NCI-H1105 (cell line): ENCODE results near the gene RAD51AP2.

ENCODE experiments used
- DNase-seq: peaks from one replicate; lab custom pipeline; 2025; lab: John Stamatoyannopoulos, UW

The RAD51AP2 gene

GRCh38 chr2:17470855-17471641, 47.2 kb downstream of the RAD51AP2 start:
- DNase-seq: peak; percentile 6

GRCh38 chr2:17461087-17461475, 57.2 kb downstream of the RAD51AP2 start:
- DNase-seq: no peak
